ENCODE results near the gene PCDHB13. TPM values are rescaled to one million over a fixed set of nuclear protein-coding genes. Genes with fewer than 3 reads are reported as not detected.
"Not testable (repeated sequence)": the region's sequence is repeated elsewhere in the genome, so short reads cannot be mapped to it uniquely, and the experiment has no call there.

Gene PCDHB13
- total RNA-seq, 2 donors from 2014 or later: 4.0 to 6.5 TPM

DNA sequence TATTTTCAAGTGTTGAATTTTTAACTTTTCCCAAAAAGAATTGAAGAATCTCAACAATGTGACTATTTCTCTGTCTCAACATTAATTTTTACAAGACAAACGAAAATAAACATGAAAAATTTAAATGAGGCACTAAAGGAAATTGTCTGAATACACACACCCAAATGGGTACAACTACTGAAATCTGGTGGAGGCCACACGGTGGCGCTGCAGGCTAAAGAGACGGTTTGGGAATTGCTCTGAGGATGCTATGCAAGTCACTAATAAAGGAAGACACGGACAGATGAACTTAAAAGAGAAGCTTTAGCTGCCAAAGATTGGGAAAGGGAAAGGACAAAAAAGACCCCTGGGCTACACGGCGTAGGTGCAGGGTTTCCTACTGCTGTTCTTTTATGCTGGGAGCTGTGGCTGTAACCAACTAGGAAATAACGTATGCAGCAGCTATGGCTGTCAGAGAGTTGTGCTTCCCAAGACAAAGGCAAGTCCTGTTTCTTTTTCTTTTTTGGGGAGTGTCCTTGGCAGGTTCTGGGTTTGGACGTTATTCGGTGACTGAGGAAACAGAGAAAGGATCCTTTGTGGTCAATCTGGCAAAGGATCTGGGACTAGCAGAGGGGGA, 21.5 kb upstream of the PCDHB13 start, which contains the start of gene PCDHB10:
Gene PCDHB10 (plus strand): TSS at position 244 of the 616 bp plus-strand sequence. CDS start 200 bp downstream, at position 444.
- no peak for TF ChIP-seq POLR2AphosphoS5 (IDR thresholded peaks at IDR 0.05)
- no peak for TF ChIP-seq POLR2A (IDR thresholded peaks at IDR 0.05)
- TF ChIP-seq, protein P1, sequence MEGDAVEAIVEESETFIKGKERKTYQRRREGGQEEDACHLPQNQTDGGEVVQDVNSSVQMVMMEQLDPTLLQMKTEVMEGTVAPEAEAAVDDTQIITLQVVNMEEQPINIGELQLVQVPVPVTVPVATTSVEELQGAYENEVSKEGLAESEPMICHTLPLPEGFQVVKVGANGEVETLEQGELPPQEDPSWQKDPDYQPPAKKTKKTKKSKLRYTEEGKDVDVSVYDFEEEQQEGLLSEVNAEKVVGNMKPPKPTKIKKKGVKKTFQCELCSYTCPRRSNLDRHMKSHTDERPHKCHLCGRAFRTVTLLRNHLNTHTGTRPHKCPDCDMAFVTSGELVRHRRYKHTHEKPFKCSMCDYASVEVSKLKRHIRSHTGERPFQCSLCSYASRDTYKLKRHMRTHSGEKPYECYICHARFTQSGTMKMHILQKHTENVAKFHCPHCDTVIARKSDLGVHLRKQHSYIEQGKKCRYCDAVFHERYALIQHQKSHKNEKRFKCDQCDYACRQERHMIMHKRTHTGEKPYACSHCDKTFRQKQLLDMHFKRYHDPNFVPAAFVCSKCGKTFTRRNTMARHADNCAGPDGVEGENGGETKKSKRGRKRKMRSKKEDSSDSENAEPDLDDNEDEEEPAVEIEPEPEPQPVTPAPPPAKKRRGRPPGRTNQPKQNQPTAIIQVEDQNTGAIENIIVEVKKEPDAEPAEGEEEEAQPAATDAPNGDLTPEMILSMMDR (IDR thresholded peaks at IDR 0.05): peak in 1 of 4 experiments; percentile 10
- Histone ChIP-seq H3K4me3 (no peak within 1 kb of the TSS), H3K36me3 (no peaks in the 10 kb centered on the region), H3K9me3 (no peaks in the 10 kb centered on the region), H3K27me3 (replicated peaks; ENCODE audit: insufficient read depth) (no peaks in the 10 kb centered on the region), H3K27ac (no peak within 1 kb of the TSS), H3K4me1 (replicated peaks) (no peaks in the 10 kb centered on the region)
- intact Hi-C loops (cut with DNase I): loop anchor here (10.0 kb wide), 1 partner anchor 373 kb away; no protein-coding TSS in a partner anchor
- 6% methylated on average over 10 of the region's 10 CpGs for WGBS
- no peak for DNase-seq (ENCODE audit: low spot score)

DNA sequence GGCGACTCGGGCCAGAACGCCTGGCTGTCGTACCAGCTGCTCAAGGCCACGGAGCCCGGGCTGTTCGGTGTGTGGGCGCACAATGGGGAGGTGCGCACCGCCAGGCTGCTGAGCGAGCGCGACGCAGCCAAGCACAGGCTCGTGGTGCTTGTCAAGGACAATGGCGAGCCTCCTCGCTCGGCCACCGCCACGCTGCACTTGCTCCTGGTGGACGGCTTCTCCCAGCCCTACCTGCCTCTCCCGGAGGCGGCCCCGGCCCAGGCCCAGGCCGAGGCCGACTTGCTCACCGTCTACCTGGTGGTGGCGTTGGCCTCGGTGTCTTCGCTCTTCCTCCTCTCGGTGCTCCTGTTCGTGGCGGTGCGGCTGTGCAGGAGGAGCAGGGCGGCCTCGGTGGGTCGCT, 19.4 kb upstream of the PCDHB13 start:
- not testable (repeated sequence) for H3K27ac ChIP-seq; H3K4me1 ChIP-seq (replicated peaks); H3K9me3 ChIP-seq; H3K36me3 ChIP-seq; H3K4me3 ChIP-seq; H3K27me3 ChIP-seq (replicated peaks; ENCODE audit: insufficient read depth); DNase-seq (ENCODE audit: low spot score)
- intact Hi-C loops (cut with DNase I): loop anchor here (10.0 kb wide), 1 partner anchor 370 kb away; no protein-coding TSS in a partner anchor
- 24% methylated on average over 13 of the region's 37 CpGs for WGBS

DNA sequence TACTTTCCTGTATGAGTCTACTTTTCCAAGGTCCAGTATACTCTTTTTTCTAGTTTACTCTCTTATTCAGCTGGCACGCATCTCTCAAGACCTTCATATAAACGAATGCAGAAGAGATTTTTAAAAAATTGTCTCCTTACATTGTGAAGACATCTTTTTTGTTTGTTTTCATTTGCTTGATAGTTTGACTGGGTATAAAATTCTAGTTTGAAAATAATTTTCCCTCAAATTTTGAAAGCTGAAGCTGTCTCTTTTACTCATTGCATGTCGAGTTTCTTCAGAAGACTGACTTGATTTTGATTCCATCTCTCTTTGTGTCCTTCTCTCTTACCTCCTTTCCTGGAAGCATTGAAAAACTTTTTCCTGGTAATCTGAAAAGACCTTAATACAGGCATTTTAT, 17.4 kb upstream of the PCDHB13 start:
- Histone ChIP-seq H3K27me3 (replicated peaks; ENCODE audit: insufficient read depth) (no peaks in the 10 kb centered on the region), H3K4me1 (replicated peaks) (no peaks in the 10 kb centered on the region), H3K36me3 (no peaks in the 10 kb centered on the region), H3K4me3 (no peak overlapping the region), H3K27ac (no peak overlapping the region), H3K9me3 (no peaks in the 10 kb centered on the region)
- TF ChIP-seq POLR2A (IDR thresholded peaks at IDR 0.05) (no peak), POLR2AphosphoS5 (IDR thresholded peaks at IDR 0.05) (no peak)
- TF ChIP-seq, protein P1 (IDR thresholded peaks at IDR 0.05): no peak
- 57% methylated on average over 3 of the region's 3 CpGs for WGBS
- no peak for DNase-seq (ENCODE audit: low spot score)
- intact Hi-C loops (cut with DNase I): loop anchor here (10.0 kb wide), 1 partner anchor 368 kb away; no protein-coding TSS in a partner anchor

DNA sequence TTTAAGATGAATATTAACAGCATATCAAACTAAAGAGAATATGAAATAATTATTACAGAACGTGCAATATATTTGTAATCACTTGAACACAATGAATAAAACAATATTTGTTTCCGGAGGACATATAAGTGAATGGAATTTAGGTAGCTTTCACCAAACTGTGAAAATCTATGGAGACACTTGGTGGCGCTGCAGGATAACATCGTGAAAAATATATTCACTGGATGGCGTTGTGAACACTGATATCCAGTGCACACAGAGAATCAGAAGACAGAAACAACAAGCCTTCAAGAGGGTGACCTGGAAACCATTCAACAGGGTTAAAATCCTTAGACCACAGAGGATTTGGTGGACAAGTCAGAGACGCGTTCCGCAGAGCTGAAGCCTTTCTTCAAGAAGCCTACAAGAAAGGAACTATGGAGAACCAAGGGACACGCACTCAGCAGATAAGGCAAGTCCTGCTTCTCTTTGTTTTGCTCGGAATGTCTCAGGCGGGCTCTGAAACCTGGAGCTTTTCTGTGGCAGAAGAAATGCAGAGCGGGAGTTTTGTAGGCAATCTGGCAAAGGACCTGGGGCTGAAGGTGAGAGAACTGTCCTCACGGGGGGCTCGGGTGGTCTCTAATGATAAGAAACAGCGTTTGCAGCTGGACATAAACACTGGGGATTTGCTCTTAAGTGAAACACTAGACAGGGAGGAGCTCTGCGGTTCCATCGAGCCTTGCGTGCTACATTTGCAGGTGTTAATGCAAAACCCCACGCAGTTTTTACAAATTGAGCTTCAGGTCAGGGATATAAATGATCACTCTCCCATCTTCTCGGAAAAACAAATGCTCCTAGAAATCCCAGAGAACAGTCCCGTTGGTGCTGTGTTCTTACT, 14.1 kb upstream of the PCDHB13 start, which contains the start of gene PCDHB11:
Gene PCDHB11 (plus strand): TSS at position 269 of the 877 bp plus-strand sequence. CDS start 148 bp downstream, at position 417.
- Histone ChIP-seq H3K36me3 (no peaks in the 10 kb centered on the region), H3K27me3 (replicated peaks; ENCODE audit: insufficient read depth) (no peaks in the 10 kb centered on the region), H3K27ac (no peak within 1 kb of the TSS), H3K9me3 (no peaks in the 10 kb centered on the region), H3K4me1 (replicated peaks) (no peaks in the 10 kb centered on the region), H3K4me3 (peak within 1 kb of the TSS in 1 of 2 donors; percentile 3)
- TF ChIP-seq POLR2AphosphoS5 (IDR thresholded peaks at IDR 0.05) (no peak), POLR2A (IDR thresholded peaks at IDR 0.05) (no peak)
- TF ChIP-seq, protein P1 (IDR thresholded peaks at IDR 0.05): no peak
- 40% methylated on average over 21 of the region's 21 CpGs for WGBS
- no peak for DNase-seq (ENCODE audit: low spot score)
- intact Hi-C loops (cut with DNase I): loop anchor here (10.0 kb wide), 1 partner anchor 365 kb away; no protein-coding TSS in a partner anchor

DNA sequence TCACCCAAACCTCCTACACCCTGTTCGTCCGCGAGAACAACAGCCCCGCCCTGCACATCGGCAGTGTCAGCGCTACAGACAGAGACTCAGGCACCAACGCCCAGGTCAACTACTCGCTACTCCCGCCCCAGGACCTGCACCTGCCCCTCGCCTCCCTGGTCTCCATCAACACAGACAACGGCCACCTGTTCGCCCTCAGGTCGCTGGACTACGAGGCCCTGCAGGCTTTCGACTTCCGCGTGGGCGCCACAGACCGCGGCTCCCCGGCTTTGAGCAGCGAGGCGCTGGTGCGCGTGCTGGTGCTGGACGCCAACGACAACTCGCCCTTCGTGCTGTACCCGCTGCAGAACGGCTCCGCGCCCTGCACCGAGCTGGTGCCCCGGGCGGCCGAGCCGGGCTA, 12.6 kb upstream of the PCDHB13 start:
- H3K27me3 ChIP-seq (replicated peaks; ENCODE audit: insufficient read depth); H3K36me3 ChIP-seq; H3K4me1 ChIP-seq (replicated peaks); H3K4me3 ChIP-seq; DNase-seq (ENCODE audit: low spot score); intact Hi-C loops (cut with DNase I); H3K27ac ChIP-seq; H3K9me3 ChIP-seq: not testable (repeated sequence)
- 20% methylated on average over 18 of the region's 38 CpGs for WGBS

DNA sequence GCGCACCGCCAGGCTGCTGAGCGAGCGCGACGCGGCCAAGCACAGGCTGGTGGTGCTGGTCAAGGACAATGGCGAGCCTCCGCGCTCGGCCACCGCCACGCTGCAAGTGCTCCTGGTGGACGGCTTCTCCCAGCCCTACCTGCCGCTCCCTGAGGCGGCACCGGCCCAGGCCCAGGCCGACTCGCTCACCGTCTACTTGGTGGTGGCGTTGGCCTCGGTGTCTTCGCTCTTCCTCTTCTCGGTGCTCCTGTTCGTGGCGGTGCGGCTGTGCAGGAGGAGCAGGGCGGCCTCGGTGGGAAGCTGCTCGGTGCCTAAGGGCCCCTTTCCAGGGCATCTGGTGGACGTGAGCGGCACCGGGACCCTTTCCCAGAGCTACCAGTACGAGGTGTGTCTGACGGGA, 12.1 kb upstream of the PCDHB13 start:
- H3K4me3 ChIP-seq; H3K27ac ChIP-seq; H3K9me3 ChIP-seq; H3K4me1 ChIP-seq (replicated peaks); H3K27me3 ChIP-seq (replicated peaks; ENCODE audit: insufficient read depth); H3K36me3 ChIP-seq; DNase-seq (ENCODE audit: low spot score); intact Hi-C loops (cut with DNase I): not testable (repeated sequence)
- 30% methylated on average over 18 of the region's 35 CpGs for WGBS

Measured in prostate gland (tissue), 2 donors.